OCI-LY7 (cell line): ENCODE results near the gene WIZ. TPM values are rescaled to one million over a fixed set of nuclear protein-coding genes. Genes with fewer than 3 reads are reported as not detected.
A peak's percentile ranks its signal among the peaks of the same experiment; 100 is the strongest.

Source experiments
- BruUV-seq: library from RNA; stranded (reverse); fragments of 400-500 nt; replicated peaks from 2 replicates; lab custom pipeline; 2021; lab: Mats Ljungman, UMichigan
- CTCF ChIA-PET: fragments of 300-600 bp; sonication (Branson Sonifier 250); formaldehyde crosslinking; loops from one replicate; lab custom pipeline; 2022; ENCODE audit warnings: antibody characterized with exemption; ENCODE audit not compliant: unreplicated experiment; lab: Charles Lee
- POLR2A ChIA-PET: fragments of 300-600 bp; sonication (Branson Sonifier 250); formaldehyde crosslinking; loops from one replicate; lab custom pipeline; 2022; ENCODE audit warnings: antibody characterized with exemption; lab: Charles Lee
- DNase-seq: peaks from one replicate; pipeline ENCODE4 v3.0.0-alpha.2; 2015; ENCODE audit warnings: low spot score
- H2AFZ ChIP-seq: fragments of 200-600 bp; sonication (generic), shearing (Covaris generic); 2 replicates; pipeline ENCODE4 v1.6.1; 2014; ENCODE audit warnings: mild to moderate bottlenecking, antibody characterized with exemption, low read length, moderate library complexity
- H3K27ac ChIP-seq: fragments of 200-600 bp; sonication (generic); 2 replicates; pipeline ENCODE4 v1.5.1; 2014; ENCODE audit warnings: mixed run types, low read depth, mild to moderate bottlenecking, moderate library complexity, low read length, inconsistent platforms; ENCODE audit not compliant: poor library complexity, severe bottlenecking
- H3K36me3 ChIP-seq: fragments of 200-600 bp; sonication (generic); 2 replicates; pipeline ENCODE4 v1.6.1; 2014; ENCODE audit warnings: mild to moderate bottlenecking, antibody characterized with exemption, low read length, moderate library complexity, mixed read lengths; ENCODE audit not compliant: insufficient read depth
- H3K4me1 ChIP-seq: fragments of 200-600 bp; sonication (generic); 2 replicates; pipeline ENCODE4 v1.5.1; 2014; ENCODE audit warnings: mild to moderate bottlenecking, low read length; ENCODE audit not compliant: insufficient read depth, poor library complexity, severe bottlenecking
- H3K4me2 ChIP-seq: fragments of 200-600 bp; sonication (generic); 2 replicates; pipeline ENCODE4 v1.6.1; 2014; ENCODE audit warnings: mild to moderate bottlenecking, low read length
- H3K4me3 ChIP-seq: fragments of 200-600 bp; sonication (generic); 2 replicates; pipeline ENCODE4 v1.5.1; 2014; ENCODE audit warnings: mild to moderate bottlenecking, low read depth, low read length; ENCODE audit not compliant: poor library complexity, severe bottlenecking
- H3K79me2 ChIP-seq: fragments of 200-600 bp; sonication (generic); 2 replicates; pipeline ENCODE4 v1.6.1; 2016; ENCODE audit warnings: low read depth, mild to moderate bottlenecking, low read length, moderate library complexity, mixed read lengths; ENCODE audit not compliant: insufficient read depth
- H3K9me2 ChIP-seq: fragments of 200-600 bp; sonication (generic); 2 replicates; pipeline ENCODE4 v1.6.1; 2016; ENCODE audit warnings: mild to moderate bottlenecking, low read length, mixed read lengths; ENCODE audit not compliant: insufficient read depth
- H3K9me3 ChIP-seq: fragments of 200-600 bp; sonication (generic); 2 replicates; pipeline ENCODE4 v1.6.1; 2014; ENCODE audit warnings: mild to moderate bottlenecking, mixed run types, low read length, mixed read lengths
- H4K20me1 ChIP-seq: fragments of 200-600 bp; sonication (generic); 2 replicates; pipeline ENCODE4 v1.6.1; 2014; ENCODE audit warnings: mild to moderate bottlenecking, antibody characterized with exemption, low read length, moderate library complexity, mixed read lengths; ENCODE audit not compliant: insufficient read depth
- EZH2phosphoT487 ChIP-seq: fragments of 200-600 bp; sonication (generic); IDR thresholded peaks from 2 replicates; pipeline ENCODE4 v1.6.1; 2018; ENCODE audit warnings: low read depth, borderline replicate concordance, mild to moderate bottlenecking, mixed run types, antibody characterized with exemption, low read length, moderate library complexity, mixed read lengths
- intact Hi-C: fragments of 100-400 bp; cut with micrococcal nuclease; formaldehyde crosslinking; loops from one replicate; pipeline ENCODE4 v1.10.0; 2022; ENCODE audit not compliant: unreplicated experiment
- total RNA-seq, 2 experiments: library from RNA; depleted of rRNA in 1 of 2; stranded (reverse); fragments of >200 nt in 1 of 2; shearing (Covaris generic) in 1 of 2; gene quantifications; 2 replicates each; pipeline ENCODE4 v1.2.3, GENCODE V29; 2014 to 2022
- TF ChIP-seq, protein P1 (sequence below): fragments of 200-600 bp; sonication (generic); conservative IDR thresholded peaks from 2 replicates; pipeline ENCODE4 v1.5.1; 2014; ENCODE audit warnings: mild to moderate bottlenecking, antibody characterized with exemption, low read length, moderate library complexity, mixed read lengths

WIZ gene
- total RNA-seq, 2 experiments from 2014 or later: 16.4 to 35.9 TPM

GRCh38 chr19:15448778-15449619, 757 bp downstream of the WIZ start:
- no peak overlapping the region for H3K27ac ChIP-seq
- no peaks in the 10 kb centered on the region for H4K20me1 ChIP-seq
- peak overlapping the region; percentile 68 for H3K4me3 ChIP-seq
- H2AFZ ChIP-seq: no peak overlapping the region
- peaks cover 19% of the 10 kb centered on the region for H3K36me3 ChIP-seq
- no peaks in the 10 kb centered on the region for H3K9me3 ChIP-seq
- H3K9me2 ChIP-seq: no peaks in the 10 kb centered on the region
- DNase-seq: peak; percentile 27
- no peak for TF ChIP-seq EZH2phosphoT487
- TF ChIP-seq, protein P1, sequence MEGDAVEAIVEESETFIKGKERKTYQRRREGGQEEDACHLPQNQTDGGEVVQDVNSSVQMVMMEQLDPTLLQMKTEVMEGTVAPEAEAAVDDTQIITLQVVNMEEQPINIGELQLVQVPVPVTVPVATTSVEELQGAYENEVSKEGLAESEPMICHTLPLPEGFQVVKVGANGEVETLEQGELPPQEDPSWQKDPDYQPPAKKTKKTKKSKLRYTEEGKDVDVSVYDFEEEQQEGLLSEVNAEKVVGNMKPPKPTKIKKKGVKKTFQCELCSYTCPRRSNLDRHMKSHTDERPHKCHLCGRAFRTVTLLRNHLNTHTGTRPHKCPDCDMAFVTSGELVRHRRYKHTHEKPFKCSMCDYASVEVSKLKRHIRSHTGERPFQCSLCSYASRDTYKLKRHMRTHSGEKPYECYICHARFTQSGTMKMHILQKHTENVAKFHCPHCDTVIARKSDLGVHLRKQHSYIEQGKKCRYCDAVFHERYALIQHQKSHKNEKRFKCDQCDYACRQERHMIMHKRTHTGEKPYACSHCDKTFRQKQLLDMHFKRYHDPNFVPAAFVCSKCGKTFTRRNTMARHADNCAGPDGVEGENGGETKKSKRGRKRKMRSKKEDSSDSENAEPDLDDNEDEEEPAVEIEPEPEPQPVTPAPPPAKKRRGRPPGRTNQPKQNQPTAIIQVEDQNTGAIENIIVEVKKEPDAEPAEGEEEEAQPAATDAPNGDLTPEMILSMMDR: no peak
- ChIA-PET POLR2A (no interaction called here), CTCF (no interaction called here)
- no TSS peak for BruUV-seq
- peak overlapping the region; percentile 92 for H3K4me2 ChIP-seq
- no peaks in the 10 kb centered on the region for H3K79me2 ChIP-seq
- peaks cover 9% of the 10 kb centered on the region for H3K4me1 ChIP-seq
- intact Hi-C loops: no loop called here

DNA sequence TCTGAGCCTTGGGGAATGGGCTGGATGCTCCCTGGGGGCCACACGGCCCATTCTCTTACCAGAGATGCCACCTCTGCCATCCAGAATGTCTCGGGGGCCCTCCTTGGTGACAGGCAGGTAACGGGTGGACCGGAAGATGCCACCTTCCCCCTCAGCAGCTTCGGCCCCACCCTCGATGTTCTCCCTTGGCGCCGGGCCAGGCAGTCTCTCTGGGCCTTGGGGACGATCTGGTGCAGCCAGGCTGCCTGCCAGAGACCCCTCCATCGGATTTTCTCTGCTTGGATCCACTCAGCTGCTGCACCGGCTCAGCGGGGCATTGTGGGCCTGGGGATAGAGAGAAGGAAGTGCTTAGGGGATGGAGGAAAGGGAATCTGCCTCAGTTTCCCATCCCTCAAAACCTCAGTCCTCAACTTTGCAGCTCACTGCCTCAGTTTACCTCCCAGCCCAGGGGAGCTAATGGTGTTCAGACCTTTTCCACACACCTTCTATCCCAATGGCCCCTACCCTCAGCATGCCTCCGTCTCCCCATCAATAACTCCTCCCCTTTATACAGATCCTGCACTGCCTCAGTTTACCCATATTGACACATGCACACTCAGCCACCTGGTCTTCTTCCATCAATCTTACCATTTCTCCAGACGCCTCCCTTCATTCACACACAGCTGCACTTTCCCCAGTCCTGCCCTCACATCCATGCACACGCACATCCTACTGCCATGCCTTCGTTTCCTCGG, 1.5 kb downstream of the WIZ start:
- POLR2A ChIA-PET: no interaction called here
- DNase-seq: no peak
- CTCF ChIA-PET: no interaction called here
- Histone ChIP-seq H2AFZ (no peak overlapping the region), H4K20me1 (no peaks in the 10 kb centered on the region), H3K79me2 (no peaks in the 10 kb centered on the region), H3K9me3 (no peaks in the 10 kb centered on the region), H3K4me2 (peak overlapping the region; percentile 92; the same call in 1 of the 2 replicates), H3K27ac (no peak overlapping the region), H3K4me1 (peaks cover 9% of the 10 kb centered on the region), H3K9me2 (no peaks in the 10 kb centered on the region), H3K36me3 (peaks cover 12% of the 10 kb centered on the region), H3K4me3 (no peak overlapping the region)
- TF ChIP-seq, protein P1: no peak
- no peak for TF ChIP-seq EZH2phosphoT487
- intact Hi-C loops: no loop called here
- BruUV-seq: no TSS peak

- Histone ChIP-seq H4K20me1 (no peaks in the 10 kb centered on the region), H3K9me2 (no peaks in the 10 kb centered on the region), H3K36me3 (peaks cover 3% of the 10 kb centered on the region; the same call in 1 of the 2 replicates), H2AFZ (no peak overlapping the region), H3K4me3 (no peak overlapping the region), H3K4me2 (no peak overlapping the region), H3K27ac (no peak overlapping the region), H3K4me1 (peaks cover 9% of the 10 kb centered on the region), H3K79me2 (no peaks in the 10 kb centered on the region), H3K9me3 (no peaks in the 10 kb centered on the region)
- POLR2A ChIA-PET: no interaction called here
- DNase-seq: no peak
- BruUV-seq: no TSS peak
- no peak for TF ChIP-seq EZH2phosphoT487
- TF ChIP-seq, protein P1: no peak
- intact Hi-C loops: no loop called here
- CTCF ChIA-PET: no interaction called here
These were observed 2.7 kb downstream of the WIZ start for GRCh38 chr19:15447057-15447456.
